Heart right ventricle (tissue), 16 donors: ENCODE measurements around the gene MME. TPM values are rescaled to one million over a fixed set of nuclear protein-coding genes. Genes with fewer than 3 reads are reported as not detected.

ENCODE experiments used
- ATAC-seq, 8 donors: fragments of 200-7000 bp; cut with Tn5 transposase; one replicate each; pipeline ENCODE4 v1.9.1; 2020; ENCODE audit warnings: mild to moderate bottlenecking in 8 of 8, moderate library complexity in 8 of 8, moderate number of reproducible peaks in 1 of 8
- DNase-seq, 2 donors: peaks; one replicate each; pipeline ENCODE4 v3.0.0-alpha.2; 2020
- H3K27ac ChIP-seq, 10 donors: fragments of 200-600 bp; sonication (generic) in 2 of 10; one replicate each; pipeline versions ENCODE4 v1.5.0 to v1.8.0; 2020 to 2022; ENCODE audit warnings: mild to moderate bottlenecking in 3 of 10
- H3K27me3 ChIP-seq, 7 donors: fragments of 200-600 bp; one replicate each; pipeline ENCODE4 v1.8.0; 2021 to 2022; ENCODE audit warnings: mild to moderate bottlenecking in 2 of 7
- H3K36me3 ChIP-seq, 9 donors: fragments of 200-600 bp; sonication (generic) in 1 of 9; one replicate each; pipeline versions ENCODE4 v1.5.0 to v1.8.0; 2020 to 2022; ENCODE audit warnings: mild to moderate bottlenecking in 2 of 9
- H3K4me1 ChIP-seq, 9 donors: fragments of 200-600 bp; sonication (generic) in 1 of 9; one replicate each; pipeline versions ENCODE4 v1.5.0 to v1.8.0; 2020 to 2022; ENCODE audit warnings: mild to moderate bottlenecking in 4 of 9
- H3K4me3 ChIP-seq, 10 donors: fragments of 200-600 bp; sonication (generic) in 2 of 10; one replicate each; pipeline versions ENCODE4 v1.5.0 to v1.8.0; 2020 to 2022; ENCODE audit warnings: mild to moderate bottlenecking in 7 of 10, moderate library complexity in 2 of 10
- H3K9me3 ChIP-seq, 11 donors: fragments of 200-600 bp in 10 of 11; sonication (generic) in 2 of 11; one replicate each; pipeline versions ENCODE4 v1.5.0 to v1.8.0; 2013 to 2022; ENCODE audit warnings: mild to moderate bottlenecking in 2 of 11, control low read depth in 1 of 11, moderate library complexity in 1 of 11
- WGBS, 2 donors: extraction: QIAGEN DNeasy Blood & Tissue Kit; methylation state at CpG; one replicate each; pipeline ENCODE4 v1.1.7; 2013; ENCODE audit warnings: inconsistent platforms in 1 of 2; 5-methylcytosine and 5-hydroxymethylcytosine counted together
- intact Hi-C, 10 donors: fragments of 100-400 bp; cut with DNase I; formaldehyde crosslinking; loops; one replicate each; pipeline versions ENCODE4 v1.11.1 to v1.14.2; 2022
- long read RNA-seq, 3 donors: library from polyadenylated mRNA; unstranded; transcript quantifications; one replicate each; pipeline ENCODE4 v2.0.0, GENCODE V29; 2020 to 2021
- polyA plus RNA-seq, 2 donors: library from polyadenylated mRNA; stranded (reverse); fragments of 200-250 nt; gene quantifications; one replicate each; pipeline ENCODE4 v1.2.3, GENCODE V29; 2013
- total RNA-seq, 10 donors: library from RNA; stranded (reverse); fragmentation: NEBNext Ultra II Directional in 3 of 10; extraction: Animal tissue kit (Norgen Biotek cat#: 25700) in 3 of 10; gene quantifications; one replicate each; pipeline versions ENCODE4 v1.2.1 to v1.2.4, GENCODE V29; 2021 to 2023
- TF ChIP-seq, protein P1 (sequence below), 9 donors: fragments of 200-600 bp; sonication (generic) in 2 of 9; IDR thresholded peaks; one replicate each; pipeline versions ENCODE4 v1.5.0 to v1.8.0; 2021 to 2022; ENCODE audit warnings: antibody characterized with exemption in 9 of 9, mild to moderate bottlenecking in 5 of 9, moderate library complexity in 1 of 9
- donor health status: Arrhythmogenic right ventricular cardiomyopathy.
- donor health status: ischemic (EF 13 %, LVEDD 7.1; RV severe dilation, severe dysfunction).
- donor health status: healthy with polysubstance abuse.
- donor health status: DM: no; HTN: yes; CAD: no.
- donor health status: DM: no; HTN: no; CAD: no.
- donor health status: ischemic (EF 25% LVEDD 6.9; RV normal size, moderate dysfunction).
- donor health status: ischemic (EF 25% LVEDD 5.7; RV mildly dilated, moderate dysfunction).
- donor health status: healthy.
- donor health status: DM: yes; HTN: yes; CAD: no.
- donor health status: Ischemic cardiomyopathy.
- donor health status: ischemic (EF 35%, LVEDD 5.7; RV mildly dilated, moderate dysfunction).
- donor health status: nonischemic (EF 11% LVEDD 7.7; RV severe dilation, severe dysfunction).
- donor health status: DM: yes; HTN: yes; CAD: no.
- donor health status: PGD.
- donor health status: ischemic (EF 29% LVEDD 5.4; RV normal size, mild dysfunction).
- donor health status: nonischemic (EF 23%, LVEDD 6.1; RV moderate dilation, normal function).

Gene MME
- total RNA-seq (10 to 100 TPM in 1 of 10 donors, 1 to 10 TPM in 9; 3.1 to 10.5 (median 6.6) TPM), polyA plus RNA-seq (1 to 10 TPM; 1.8 to 5.8 TPM)
- long read RNA-seq, donor 1: 0 reads
- long read RNA-seq, donor 2, full-length matches to known transcripts: 1 of 1 reads
- long read RNA-seq, donor 2, partial matches to known transcripts: 0 of 1 reads
- long read RNA-seq, donor 2, other reads (novel, unspliced or antisense): 0 of 1 reads
- long read RNA-seq, donor 3: 0 reads

DNA sequence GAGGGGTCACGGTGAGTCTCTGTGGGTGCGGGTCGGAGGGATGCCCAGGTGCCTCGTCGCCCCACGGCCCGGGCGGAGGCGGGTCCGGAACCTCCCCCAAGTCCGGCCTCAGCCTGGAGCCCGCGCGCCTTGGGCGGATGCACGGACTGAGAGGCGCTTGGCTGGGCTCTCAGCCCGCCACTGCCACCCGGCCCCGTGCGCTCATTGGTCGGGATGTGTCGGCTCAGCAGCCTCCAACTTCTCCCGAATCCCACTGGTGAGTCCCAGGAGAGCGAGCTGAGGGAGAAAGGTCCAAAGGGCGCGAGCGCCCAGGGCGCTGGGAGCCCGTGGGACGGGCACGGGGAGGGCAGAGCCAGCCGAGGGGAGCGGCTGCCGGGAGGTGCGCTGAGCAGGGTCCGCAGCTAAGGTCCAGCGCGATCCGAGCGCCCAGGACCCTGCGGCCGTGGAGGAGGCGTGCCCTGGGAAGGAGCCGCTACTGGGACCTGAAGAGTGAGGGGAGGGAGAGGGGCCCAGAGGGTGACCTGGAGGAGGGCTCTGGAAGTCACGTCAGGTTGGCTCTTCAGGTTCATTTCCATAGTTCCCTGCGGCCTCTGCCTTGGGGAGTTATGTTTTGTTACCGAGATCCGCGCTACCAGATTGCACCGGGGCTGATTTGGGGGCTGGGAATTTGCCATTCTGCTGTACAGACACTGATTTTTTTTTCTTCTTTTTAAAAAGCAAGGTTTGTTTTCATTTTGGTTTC, at the start of gene MME:
TSS of gene MME (plus strand) at position 574 of the 742 bp plus-strand sequence. CDS start 3,849 bp downstream, outside the sequence.
- WGBS, 2 donors: 1% methylated on average over 51 of the region's 51 CpGs
- intact Hi-C loops: no loop called here

DNA sequence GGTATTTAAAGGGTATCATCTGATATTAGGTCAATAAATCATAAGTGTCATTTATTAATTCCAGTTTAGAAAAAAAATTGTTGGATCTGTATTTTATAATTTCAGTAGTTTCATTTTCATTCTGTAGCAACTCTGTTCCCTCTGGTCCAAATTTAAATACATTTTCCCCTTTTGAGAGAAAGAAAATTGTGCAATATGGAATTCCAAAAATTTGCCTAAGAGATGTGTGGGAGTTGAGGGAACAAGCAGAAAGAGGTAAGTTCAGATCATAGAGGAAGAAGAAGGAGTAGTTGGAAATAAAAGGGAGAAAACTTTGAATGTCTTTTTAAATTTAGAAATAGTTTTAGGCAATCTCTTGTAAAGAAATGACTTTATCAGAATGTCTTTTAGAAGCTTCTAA, 48.9 kb upstream of the MME start:
- H3K36me3 ChIP-seq: no peaks in the 10 kb centered on the region
- peaks cover 0 to 31% (median 0%) of the 10 kb centered on the region in 9 donors for H3K4me1 ChIP-seq
- no peak overlapping the region for H3K4me3 ChIP-seq
- ATAC-seq: no peak
- no peak for DNase-seq
- H3K27ac ChIP-seq: peak overlapping the region in 1 of 10 donors; percentile 45
- TF ChIP-seq, protein P1, sequence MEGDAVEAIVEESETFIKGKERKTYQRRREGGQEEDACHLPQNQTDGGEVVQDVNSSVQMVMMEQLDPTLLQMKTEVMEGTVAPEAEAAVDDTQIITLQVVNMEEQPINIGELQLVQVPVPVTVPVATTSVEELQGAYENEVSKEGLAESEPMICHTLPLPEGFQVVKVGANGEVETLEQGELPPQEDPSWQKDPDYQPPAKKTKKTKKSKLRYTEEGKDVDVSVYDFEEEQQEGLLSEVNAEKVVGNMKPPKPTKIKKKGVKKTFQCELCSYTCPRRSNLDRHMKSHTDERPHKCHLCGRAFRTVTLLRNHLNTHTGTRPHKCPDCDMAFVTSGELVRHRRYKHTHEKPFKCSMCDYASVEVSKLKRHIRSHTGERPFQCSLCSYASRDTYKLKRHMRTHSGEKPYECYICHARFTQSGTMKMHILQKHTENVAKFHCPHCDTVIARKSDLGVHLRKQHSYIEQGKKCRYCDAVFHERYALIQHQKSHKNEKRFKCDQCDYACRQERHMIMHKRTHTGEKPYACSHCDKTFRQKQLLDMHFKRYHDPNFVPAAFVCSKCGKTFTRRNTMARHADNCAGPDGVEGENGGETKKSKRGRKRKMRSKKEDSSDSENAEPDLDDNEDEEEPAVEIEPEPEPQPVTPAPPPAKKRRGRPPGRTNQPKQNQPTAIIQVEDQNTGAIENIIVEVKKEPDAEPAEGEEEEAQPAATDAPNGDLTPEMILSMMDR (IDR thresholded peaks at IDR 0.05): no peak
- H3K9me3 ChIP-seq: peaks cover 0 to 14% (median 3%) of the 10 kb centered on the region in 11 donors
- intact Hi-C loops: no loop called here
- no peaks in the 10 kb centered on the region for H3K27me3 ChIP-seq

More for the DNA sequence above, at the start of gene MME:
- H3K27me3 ChIP-seq: peaks cover 0 to 54% (median 40%) of the 10 kb centered on the region in 7 donors
- H3K27ac ChIP-seq: peak within 1 kb of the TSS in 5 of 10 donors; percentile 11 to 67 (median 44)
- peaks cover 0 to 15% (median 5%) of the 10 kb centered on the region in 11 donors for H3K9me3 ChIP-seq
- H3K4me1 ChIP-seq: peaks cover 0 to 24% (median 16%) of the 10 kb centered on the region in 9 donors
- H3K36me3 ChIP-seq: no peaks in the 10 kb centered on the region
- TF ChIP-seq, protein P1 (IDR thresholded peaks at IDR 0.05): no peak
- peak within 1 kb of the TSS; percentile 39 to 74 (median 60) for H3K4me3 ChIP-seq
- ATAC-seq: peak; percentile 67 to 88 (median 80)
- peak; percentile 6 to 50 for DNase-seq

DNA sequence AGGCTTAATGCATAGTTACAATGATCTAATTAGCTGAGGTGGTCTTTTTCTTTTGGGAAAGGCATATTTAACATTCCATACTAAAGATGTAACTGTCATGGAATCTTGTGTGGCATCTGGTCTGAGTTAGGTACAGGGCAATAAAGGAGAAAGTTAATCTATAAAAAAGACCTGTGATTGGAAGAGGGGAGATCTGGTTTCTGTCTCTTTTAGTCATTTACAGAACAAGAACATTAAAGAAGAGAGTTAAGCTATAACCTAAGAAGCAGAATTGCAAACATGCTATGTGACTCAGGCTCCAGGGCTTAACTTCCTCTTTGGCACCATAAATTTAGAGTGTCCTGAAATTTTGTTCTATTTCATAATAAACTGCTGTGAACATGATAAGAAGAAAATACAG, 47.2 kb upstream of the MME start:
- Histone ChIP-seq H3K9me3 (peaks cover 0 to 14% (median 3%) of the 10 kb centered on the region in 11 donors), H3K36me3 (no peaks in the 10 kb centered on the region), H3K4me1 (peaks cover 0 to 16% (median 0%) of the 10 kb centered on the region in 9 donors), H3K27me3 (no peaks in the 10 kb centered on the region), H3K4me3 (no peak overlapping the region), H3K27ac (no peak overlapping the region)
- TF ChIP-seq, protein P1 (IDR thresholded peaks at IDR 0.05): no peak
- ATAC-seq (no peak), DNase-seq (no peak)
- intact Hi-C loops: no loop called here

- WGBS, 2 donors: 86% methylated on average over 4 of the region's 4 CpGs
- intact Hi-C loops: no loop called here
Observed at GRCh38 chr3:155034786-155035185, 45.3 kb upstream of the MME start.

More at GRCh38 chr3:155034786-155035185, 45.3 kb upstream of the MME start:
- ATAC-seq (no peak), DNase-seq (no peak)
- peaks cover 0 to 16% (median 0%) of the 10 kb centered on the region in 9 donors for H3K4me1 ChIP-seq
- no peaks in the 10 kb centered on the region for H3K27me3 ChIP-seq
- H3K27ac ChIP-seq: no peak overlapping the region
- H3K36me3 ChIP-seq: no peaks in the 10 kb centered on the region
- peaks cover 0 to 4% (median under 1%) of the 10 kb centered on the region in 11 donors for H3K9me3 ChIP-seq
- no peak overlapping the region for H3K4me3 ChIP-seq
- TF ChIP-seq, protein P1 (IDR thresholded peaks at IDR 0.05): no peak
